ENCODE measurements around the gene IL4. TPM values are rescaled to one million over a fixed set of nuclear protein-coding genes. Genes with fewer than 3 reads are reported as not detected.

IL4 gene
- total RNA-seq, 4 donors from 2014 or later, result not detected

DNA sequence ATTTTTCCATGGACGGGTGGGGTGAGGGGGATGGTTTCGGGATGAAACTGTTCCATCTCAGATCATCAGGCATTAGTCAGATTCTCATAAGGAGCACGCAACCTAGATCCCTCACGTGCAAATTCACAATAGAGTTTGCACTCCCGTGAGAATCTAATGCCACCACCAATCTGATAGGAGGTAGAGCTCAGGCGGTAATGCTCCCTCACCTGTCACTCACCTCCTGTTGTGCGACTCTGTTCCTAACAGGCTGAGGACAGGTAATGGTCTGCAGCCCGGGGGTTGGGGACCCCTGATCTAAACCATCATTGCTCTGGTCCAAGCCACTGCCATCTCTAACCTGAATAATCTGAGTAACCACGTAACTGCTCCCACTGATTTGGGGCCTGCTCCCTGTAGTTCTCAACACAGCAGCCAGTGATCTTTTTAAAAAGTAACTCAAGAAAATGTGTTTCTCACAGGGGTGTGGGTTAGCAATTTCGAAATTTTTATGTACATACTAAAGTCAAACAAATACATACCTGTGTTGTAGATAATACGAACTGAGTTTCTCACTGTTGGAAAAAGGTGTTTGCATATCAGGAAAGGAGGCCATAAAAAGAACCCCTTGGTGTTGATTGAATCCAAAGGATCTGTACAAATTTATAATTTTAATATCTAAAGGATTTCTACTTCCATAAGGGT is 27.1 kb upstream of the IL4 start:
- peaks cover 0 to 17% (median 0%) of the 10 kb centered on the region in 3 donors for H3K36me3 ChIP-seq
- DNase-seq, result no peak
- H3K9me3 ChIP-seq, result no peaks in the 10 kb centered on the region
- no peak overlapping the region for H3K27ac ChIP-seq
- no peaks in the 10 kb centered on the region for H3K4me1 ChIP-seq
- H3K27me3 ChIP-seq, result no peaks in the 10 kb centered on the region
- TF ChIP-seq, protein P1, sequence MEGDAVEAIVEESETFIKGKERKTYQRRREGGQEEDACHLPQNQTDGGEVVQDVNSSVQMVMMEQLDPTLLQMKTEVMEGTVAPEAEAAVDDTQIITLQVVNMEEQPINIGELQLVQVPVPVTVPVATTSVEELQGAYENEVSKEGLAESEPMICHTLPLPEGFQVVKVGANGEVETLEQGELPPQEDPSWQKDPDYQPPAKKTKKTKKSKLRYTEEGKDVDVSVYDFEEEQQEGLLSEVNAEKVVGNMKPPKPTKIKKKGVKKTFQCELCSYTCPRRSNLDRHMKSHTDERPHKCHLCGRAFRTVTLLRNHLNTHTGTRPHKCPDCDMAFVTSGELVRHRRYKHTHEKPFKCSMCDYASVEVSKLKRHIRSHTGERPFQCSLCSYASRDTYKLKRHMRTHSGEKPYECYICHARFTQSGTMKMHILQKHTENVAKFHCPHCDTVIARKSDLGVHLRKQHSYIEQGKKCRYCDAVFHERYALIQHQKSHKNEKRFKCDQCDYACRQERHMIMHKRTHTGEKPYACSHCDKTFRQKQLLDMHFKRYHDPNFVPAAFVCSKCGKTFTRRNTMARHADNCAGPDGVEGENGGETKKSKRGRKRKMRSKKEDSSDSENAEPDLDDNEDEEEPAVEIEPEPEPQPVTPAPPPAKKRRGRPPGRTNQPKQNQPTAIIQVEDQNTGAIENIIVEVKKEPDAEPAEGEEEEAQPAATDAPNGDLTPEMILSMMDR (IDR thresholded peaks at IDR 0.05), result no peak
- no peak for TF ChIP-seq POLR2A (IDR thresholded peaks at IDR 0.05)
- no peak overlapping the region for H3K4me3 ChIP-seq

GRCh38 chr5:132647473-132647872 is 26.3 kb upstream of the IL4 start:
- no peaks in the 10 kb centered on the region for H3K9me3 ChIP-seq
- H3K4me3 ChIP-seq, result no peak overlapping the region
- TF ChIP-seq POLR2A (IDR thresholded peaks at IDR 0.05), result no peak
- TF ChIP-seq, protein P1 (IDR thresholded peaks at IDR 0.05), result no peak
- peaks cover 0 to 9% (median 0%) of the 10 kb centered on the region in 3 donors for H3K36me3 ChIP-seq
- no peak overlapping the region for H3K27ac ChIP-seq
- no peaks in the 10 kb centered on the region for H3K27me3 ChIP-seq
- no peaks in the 10 kb centered on the region for H3K4me1 ChIP-seq
- DNase-seq, result no peak

DNA sequence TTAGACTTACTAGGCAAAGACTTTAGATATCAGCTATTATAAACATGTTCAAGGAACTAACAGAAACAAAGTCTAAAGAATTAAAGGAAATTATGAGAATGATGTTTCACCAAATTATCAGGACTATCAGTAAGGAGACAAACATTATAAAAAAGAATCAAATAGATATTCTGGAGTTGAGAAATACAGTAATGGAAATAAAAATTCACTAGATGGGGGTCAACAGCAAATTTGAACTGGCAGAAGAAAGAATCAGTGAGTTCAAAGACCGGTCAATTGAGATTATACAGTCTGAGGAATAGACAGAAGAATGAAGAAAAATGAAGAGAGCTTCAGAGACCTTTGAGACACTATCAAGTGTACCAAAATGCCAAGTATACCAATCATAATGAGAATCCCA is 25.4 kb upstream of the IL4 start:
- Histone ChIP-seq H3K9me3 (no peaks in the 10 kb centered on the region), H3K4me3 (no peak overlapping the region), H3K36me3 (peaks cover 0 to 1% (median 0%) of the 10 kb centered on the region in 3 donors), H3K27ac (no peak overlapping the region), H3K4me1 (no peaks in the 10 kb centered on the region), H3K27me3 (no peaks in the 10 kb centered on the region)
- TF ChIP-seq, protein P1 (IDR thresholded peaks at IDR 0.05), result no peak
- TF ChIP-seq POLR2A (IDR thresholded peaks at IDR 0.05), result no peak
- no peak for DNase-seq

- TF ChIP-seq, protein P1 (IDR thresholded peaks at IDR 0.05), result no peak
- no peak for TF ChIP-seq POLR2A (IDR thresholded peaks at IDR 0.05)
- Histone ChIP-seq H3K27me3 (peaks cover 0 to 5% of the 10 kb centered on the region in 2 donors), H3K36me3 (no peaks in the 10 kb centered on the region), H3K4me1 (peaks cover 0 to 11% (median 3%) of the 10 kb centered on the region in 4 donors), H3K27ac (no peak overlapping the region), H3K9me3 (no peaks in the 10 kb centered on the region), H3K4me3 (no peak overlapping the region)
- DNase-seq, result no peak
Measured at GRCh38 chr5:132651838-132652469, 21.8 kb upstream of the IL4 start.

DNA sequence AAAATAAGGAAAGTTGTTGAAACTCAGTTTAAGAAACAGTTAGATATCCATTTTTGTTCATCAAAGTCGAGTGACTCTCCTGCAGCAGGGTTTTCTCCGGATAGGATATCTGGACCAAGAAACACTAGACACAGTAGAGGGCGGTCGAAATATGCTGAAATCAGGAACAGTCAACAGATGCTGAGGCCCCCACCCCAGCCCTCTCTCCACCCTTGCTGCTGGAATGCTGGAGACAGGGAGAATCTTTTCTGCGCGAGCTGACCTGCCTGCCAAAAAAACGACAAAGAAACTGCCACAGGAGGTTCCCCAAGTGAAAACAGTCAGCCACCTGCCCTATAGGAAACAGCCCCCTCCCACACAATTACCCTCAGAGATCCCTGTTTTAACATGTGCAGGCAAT is 20.1 kb upstream of the IL4 start:
- Histone ChIP-seq H3K27me3 (peaks cover 0 to 5% of the 10 kb centered on the region in 2 donors), H3K4me1 (peaks cover 0 to 11% (median 3%) of the 10 kb centered on the region in 4 donors), H3K36me3 (no peaks in the 10 kb centered on the region), H3K9me3 (no peaks in the 10 kb centered on the region), H3K27ac (no peak overlapping the region), H3K4me3 (no peak overlapping the region)
- DNase-seq, result no peak
- TF ChIP-seq, protein P1 (IDR thresholded peaks at IDR 0.05), result no peak
- TF ChIP-seq POLR2A (IDR thresholded peaks at IDR 0.05), result no peak

All from Peyer's patch (tissue), 4 donors.